Measurements from ENCODE around the gene MSTO1. TPM values are rescaled to one million over a fixed set of nuclear protein-coding genes. Genes with fewer than 3 reads are reported as not detected.
"Not testable (repeated sequence)": the region's sequence is repeated elsewhere in the genome, so short reads cannot be mapped to it uniquely, and the experiment has no call there.

MSTO1 gene
- total and polyA plus RNA-seq, 4 donors = 26.9 to 98.3 (median 55.7) TPM

DNA sequence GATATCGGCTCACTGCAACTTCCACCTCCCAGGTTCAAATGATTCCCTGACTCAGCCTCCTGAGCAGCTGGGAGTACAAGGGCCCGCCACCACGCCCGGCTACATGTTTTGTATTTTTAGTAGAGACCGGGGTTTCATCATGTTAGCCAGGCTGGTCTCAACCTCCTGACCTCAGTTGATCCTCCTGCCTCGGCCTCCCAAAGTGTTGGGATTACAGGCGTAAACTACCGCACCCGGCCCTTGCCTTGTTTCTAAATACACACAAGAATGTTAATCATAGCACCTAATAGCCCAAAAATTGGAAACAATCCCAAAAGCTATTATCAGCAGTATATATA, 1.2 kb upstream of the MSTO1 start:
- no peak overlapping the region for H3K27ac ChIP-seq (ENCODE audit: low read depth, low read length)
- no peak for DNase-seq (ENCODE audit: low read depth in 4 of 6, low spot score in 6 of 6)
- no peaks in the 10 kb centered on the region for H3K27me3 ChIP-seq (ENCODE audit: control insufficient read depth, insufficient read depth, low read length)
- no peaks in the 10 kb centered on the region for H3K9me3 ChIP-seq (ENCODE audit: control insufficient read depth, insufficient read depth, low read length)
- no peaks in the 10 kb centered on the region for H3K4me1 ChIP-seq (ENCODE audit: control insufficient read depth, insufficient read depth, low read length)
- peaks cover 10% of the 10 kb centered on the region for H3K36me3 ChIP-seq (ENCODE audit: control insufficient read depth, insufficient read depth, low read length)
- WGBS (ENCODE audit: insufficient coverage) = 94% methylated on average over 3 of the region's 9 CpGs
- no peak overlapping the region for H3K4me3 ChIP-seq (ENCODE audit: low read depth, low read length)

- DNase-seq (ENCODE audit: low read depth in 4 of 6, low spot score in 6 of 6); H3K27ac ChIP-seq (ENCODE audit: low read depth, low read length); H3K9me3 ChIP-seq (ENCODE audit: control insufficient read depth, insufficient read depth, low read length); H3K27me3 ChIP-seq (ENCODE audit: control insufficient read depth, insufficient read depth, low read length); H3K4me1 ChIP-seq (ENCODE audit: control insufficient read depth, insufficient read depth, low read length): not testable (repeated sequence)
- H3K4me3 ChIP-seq (ENCODE audit: low read depth, low read length) = peak overlapping the region; percentile 77
- H3K36me3 ChIP-seq (ENCODE audit: control insufficient read depth, insufficient read depth, low read length) = peaks cover 14% of the 10 kb centered on the region
- WGBS (ENCODE audit: insufficient coverage) = no CpG with 5 or more reads among the region's 33 CpGs
These were observed 234 bp downstream of the MSTO1 start for GRCh38 chr1:155610257-155610647.

DNA sequence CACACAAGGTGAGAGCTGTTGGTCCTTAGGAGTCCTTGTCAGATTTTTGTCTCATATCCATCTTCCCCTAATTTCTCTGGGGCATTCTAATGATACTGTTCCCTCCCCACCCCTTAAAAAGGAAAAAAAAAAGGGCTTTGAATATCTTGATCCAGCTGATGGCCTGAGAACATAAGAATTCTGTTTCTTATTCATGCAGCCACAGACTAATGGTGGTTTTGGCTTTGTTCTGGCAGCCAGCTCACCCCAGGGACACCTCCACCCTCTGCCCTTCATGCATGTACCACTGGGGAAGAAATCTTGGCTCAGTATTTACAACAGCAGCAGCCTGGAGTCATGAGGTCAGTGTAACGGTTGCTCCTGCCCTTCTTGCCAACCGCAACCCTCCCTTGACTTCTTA, 3.2 kb downstream of the MSTO1 start:
- H3K9me3 ChIP-seq (ENCODE audit: control insufficient read depth, insufficient read depth, low read length); H3K27me3 ChIP-seq (ENCODE audit: control insufficient read depth, insufficient read depth, low read length); H3K4me3 ChIP-seq (ENCODE audit: low read depth, low read length); H3K27ac ChIP-seq (ENCODE audit: low read depth, low read length); H3K4me1 ChIP-seq (ENCODE audit: control insufficient read depth, insufficient read depth, low read length); DNase-seq (ENCODE audit: low read depth in 4 of 6, low spot score in 6 of 6): not testable (repeated sequence)
- peaks cover 14% of the 10 kb centered on the region for H3K36me3 ChIP-seq (ENCODE audit: control insufficient read depth, insufficient read depth, low read length)
- no CpG with 5 or more reads among the region's 2 CpGs for WGBS (ENCODE audit: insufficient coverage)

GRCh38 chr1:155622191-155622590, 12.2 kb downstream of the MSTO1 start:
- no peak overlapping the region for H3K4me3 ChIP-seq (ENCODE audit: low read depth, low read length)
- H3K4me1 ChIP-seq (ENCODE audit: control insufficient read depth, insufficient read depth, low read length) = no peaks in the 10 kb centered on the region
- no peak overlapping the region for H3K27ac ChIP-seq (ENCODE audit: low read depth, low read length)
- DNase-seq (ENCODE audit: low read depth in 4 of 6, low spot score in 6 of 6) = no peak
- no peaks in the 10 kb centered on the region for H3K27me3 ChIP-seq (ENCODE audit: control insufficient read depth, insufficient read depth, low read length)
- H3K36me3 ChIP-seq (ENCODE audit: control insufficient read depth, insufficient read depth, low read length) = no peaks in the 10 kb centered on the region
- 80% methylated on average over 1 of the region's 2 CpGs for WGBS (ENCODE audit: insufficient coverage)
- no peaks in the 10 kb centered on the region for H3K9me3 ChIP-seq (ENCODE audit: control insufficient read depth, insufficient read depth, low read length)

DNA sequence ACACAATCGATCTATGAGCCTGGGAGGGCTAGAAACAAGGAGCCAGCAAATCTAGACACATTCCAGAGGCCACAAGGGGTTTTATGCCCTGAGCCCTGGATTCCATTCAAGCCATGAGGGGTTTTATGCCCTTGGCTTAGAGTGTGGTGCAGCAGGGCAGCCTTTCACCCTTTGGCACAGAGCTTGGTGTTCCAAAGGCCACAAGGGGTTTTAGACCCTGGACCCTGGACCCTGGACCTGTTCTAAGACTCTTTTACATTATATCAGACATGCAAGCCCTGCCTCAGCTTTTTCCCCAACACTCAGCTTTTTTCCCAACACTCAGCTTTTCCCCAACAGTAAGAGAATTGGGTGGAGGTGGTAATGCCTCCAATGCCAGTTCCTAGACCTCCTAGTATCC, 13.3 kb downstream of the MSTO1 start:
- H3K27me3 ChIP-seq (ENCODE audit: control insufficient read depth, insufficient read depth, low read length) = no peaks in the 10 kb centered on the region
- H3K27ac ChIP-seq (ENCODE audit: low read depth, low read length) = no peak overlapping the region
- no CpG with 5 or more reads among the region's 1 CpG for WGBS (ENCODE audit: insufficient coverage)
- no peaks in the 10 kb centered on the region for H3K4me1 ChIP-seq (ENCODE audit: control insufficient read depth, insufficient read depth, low read length)
- no peak overlapping the region for H3K4me3 ChIP-seq (ENCODE audit: low read depth, low read length)
- no peaks in the 10 kb centered on the region for H3K36me3 ChIP-seq (ENCODE audit: control insufficient read depth, insufficient read depth, low read length)
- DNase-seq (ENCODE audit: low read depth in 4 of 6, low spot score in 6 of 6) = no peak
- no peaks in the 10 kb centered on the region for H3K9me3 ChIP-seq (ENCODE audit: control insufficient read depth, insufficient read depth, low read length)

DNA sequence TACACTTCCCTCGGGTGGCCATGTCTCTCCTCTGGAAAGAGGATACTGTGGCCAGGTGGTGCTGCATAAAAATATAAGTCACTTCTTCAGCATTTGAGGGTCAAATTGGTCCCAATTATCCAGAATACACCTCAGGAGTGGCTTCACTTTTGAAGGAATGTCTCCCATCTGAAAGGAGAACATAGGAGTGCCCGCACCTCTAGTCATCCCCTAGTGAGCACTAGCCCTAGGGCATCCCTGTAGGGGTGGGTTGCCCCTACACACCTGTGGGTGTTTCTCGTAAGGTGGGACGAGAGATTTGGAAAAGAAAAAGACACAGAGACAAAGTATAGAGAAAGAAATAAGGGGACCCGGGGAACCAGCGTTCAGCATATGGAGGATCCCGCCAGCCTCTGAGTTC, 16.4 kb downstream of the MSTO1 start:
- H3K9me3 ChIP-seq (ENCODE audit: control insufficient read depth, insufficient read depth, low read length); H3K27ac ChIP-seq (ENCODE audit: low read depth, low read length); H3K4me3 ChIP-seq (ENCODE audit: low read depth, low read length); H3K36me3 ChIP-seq (ENCODE audit: control insufficient read depth, insufficient read depth, low read length); H3K27me3 ChIP-seq (ENCODE audit: control insufficient read depth, insufficient read depth, low read length); DNase-seq (ENCODE audit: low read depth in 4 of 6, low spot score in 6 of 6); H3K4me1 ChIP-seq (ENCODE audit: control insufficient read depth, insufficient read depth, low read length): not testable (repeated sequence)
- no CpG with 5 or more reads among the region's 7 CpGs for WGBS (ENCODE audit: insufficient coverage)

DNA sequence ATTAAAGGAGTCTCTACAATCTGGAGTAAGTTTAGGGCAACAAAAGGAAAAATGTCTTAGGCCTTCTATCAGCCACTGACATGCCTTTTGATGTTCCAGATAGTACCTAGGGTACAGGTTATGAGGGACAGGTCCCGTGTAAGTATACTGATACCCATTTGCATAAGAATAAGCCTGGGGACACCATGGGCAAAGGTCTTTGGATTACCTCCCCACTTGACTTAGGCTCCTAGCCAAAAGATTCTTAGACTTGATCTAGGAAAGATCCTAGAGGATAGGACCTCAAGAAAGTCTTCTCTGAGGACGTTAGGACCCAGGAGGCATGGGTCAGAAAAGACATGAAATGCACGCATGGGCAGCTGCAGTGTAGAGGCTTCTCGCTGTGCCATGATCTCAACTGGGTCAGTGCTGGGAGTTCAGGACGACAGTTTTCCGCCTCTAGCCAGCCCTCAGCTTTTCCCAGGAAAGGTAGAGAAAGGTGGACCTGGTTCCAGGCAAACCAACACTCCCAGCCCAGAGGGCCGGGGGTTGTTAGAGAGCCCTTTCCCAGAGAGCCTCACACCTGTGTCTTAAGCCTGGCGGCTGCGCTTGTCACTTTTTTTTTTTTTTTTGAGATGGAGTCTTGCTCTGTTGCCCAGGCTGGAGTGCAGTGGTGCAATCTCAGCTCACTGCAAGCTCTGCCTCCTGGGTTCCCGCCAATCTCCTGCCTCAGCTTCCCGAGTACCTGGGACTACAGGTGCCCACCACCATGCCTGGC, 26.6 kb downstream of the MSTO1 start:
- no peak overlapping the region for H3K27ac ChIP-seq (ENCODE audit: low read depth, low read length)
- H3K9me3 ChIP-seq (ENCODE audit: control insufficient read depth, insufficient read depth, low read length) = no peaks in the 10 kb centered on the region
- DNase-seq (ENCODE audit: low read depth in 4 of 6, low spot score in 6 of 6) = no peak
- no peak overlapping the region for H3K4me3 ChIP-seq (ENCODE audit: low read depth, low read length)
- H3K27me3 ChIP-seq (ENCODE audit: control insufficient read depth, insufficient read depth, low read length) = no peaks in the 10 kb centered on the region
- H3K36me3 ChIP-seq (ENCODE audit: control insufficient read depth, insufficient read depth, low read length) = no peaks in the 10 kb centered on the region
- no peaks in the 10 kb centered on the region for H3K4me1 ChIP-seq (ENCODE audit: control insufficient read depth, insufficient read depth, low read length)
- WGBS (ENCODE audit: insufficient coverage) = 100% methylated on average over 6 of the region's 11 CpGs

DNA sequence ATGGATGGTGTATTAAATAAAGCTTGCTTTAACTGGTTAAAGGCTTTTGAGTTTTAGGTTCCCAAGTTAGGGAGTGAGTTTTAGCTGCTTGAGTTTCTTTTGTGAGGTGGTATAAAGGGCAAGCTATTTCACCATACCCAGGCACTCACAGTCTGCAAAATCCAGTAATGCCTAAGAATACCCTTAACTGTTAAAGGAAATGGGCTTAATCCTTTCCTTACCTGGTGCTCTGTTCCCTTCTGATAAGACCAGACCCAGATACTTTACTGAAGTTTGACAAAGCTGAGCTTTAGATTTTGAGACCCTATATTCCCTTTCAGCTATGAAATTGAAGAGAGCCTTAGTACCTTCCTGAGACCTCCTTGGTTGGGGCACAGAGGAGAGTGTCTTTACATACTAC, 30.3 kb downstream of the MSTO1 start:
- DNase-seq (ENCODE audit: low read depth in 4 of 6, low spot score in 6 of 6) = no peak
- H3K4me3 ChIP-seq (ENCODE audit: low read depth, low read length) = no peak overlapping the region
- H3K4me1 ChIP-seq (ENCODE audit: control insufficient read depth, insufficient read depth, low read length) = peaks cover 10% of the 10 kb centered on the region
- H3K27ac ChIP-seq (ENCODE audit: low read depth, low read length) = no peak overlapping the region
- no peaks in the 10 kb centered on the region for H3K27me3 ChIP-seq (ENCODE audit: control insufficient read depth, insufficient read depth, low read length)
- H3K9me3 ChIP-seq (ENCODE audit: control insufficient read depth, insufficient read depth, low read length) = peaks cover 6% of the 10 kb centered on the region
- H3K36me3 ChIP-seq (ENCODE audit: control insufficient read depth, insufficient read depth, low read length) = no peaks in the 10 kb centered on the region

GRCh38 chr1:155642559-155643180, 32.7 kb downstream of the MSTO1 start:
- H3K4me1 ChIP-seq (ENCODE audit: control insufficient read depth, insufficient read depth, low read length) = peaks cover 17% of the 10 kb centered on the region
- not testable (repeated sequence) for H3K27me3 ChIP-seq (ENCODE audit: control insufficient read depth, insufficient read depth, low read length); H3K4me3 ChIP-seq (ENCODE audit: low read depth, low read length); H3K9me3 ChIP-seq (ENCODE audit: control insufficient read depth, insufficient read depth, low read length); H3K27ac ChIP-seq (ENCODE audit: low read depth, low read length); DNase-seq (ENCODE audit: low read depth in 4 of 6, low spot score in 6 of 6); H3K36me3 ChIP-seq (ENCODE audit: control insufficient read depth, insufficient read depth, low read length)
- 84% methylated on average over 3 of the region's 11 CpGs for WGBS (ENCODE audit: insufficient coverage)

- Histone ChIP-seq H3K4me3 (ENCODE audit: low read depth, low read length) (no peak overlapping the region), H3K4me1 (ENCODE audit: control insufficient read depth, insufficient read depth, low read length) (peaks cover 19% of the 10 kb centered on the region), H3K27me3 (ENCODE audit: control insufficient read depth, insufficient read depth, low read length) (no peaks in the 10 kb centered on the region), H3K36me3 (ENCODE audit: control insufficient read depth, insufficient read depth, low read length) (no peaks in the 10 kb centered on the region), H3K9me3 (ENCODE audit: control insufficient read depth, insufficient read depth, low read length) (peaks cover 6% of the 10 kb centered on the region), H3K27ac (ENCODE audit: low read depth, low read length) (no peak overlapping the region)
- no peak for DNase-seq (ENCODE audit: low read depth in 4 of 6, low spot score in 6 of 6)
- WGBS (ENCODE audit: insufficient coverage) = 92% methylated on average over 2 of the region's 3 CpGs
These were observed 33.2 kb downstream of the MSTO1 start for GRCh38 chr1:155643230-155643629.
